HL-60 (cell line): ENCODE data around the gene SOX2.

ENCODE experiments used
- CTCF ChIP-seq: IDR thresholded peaks from one replicate; pipeline ENCODE4 v1.5.1; 2011; ENCODE audit warnings: low read length, control low read depth, inconsistent platforms; ENCODE audit not compliant: insufficient read depth
- GABPA ChIP-seq: IDR thresholded peaks from 2 replicates; pipeline ENCODE4 v1.6.1; 2012; ENCODE audit warnings: low read depth
- POLR2AphosphoS5 ChIP-seq: IDR thresholded peaks from 2 replicates; pipeline ENCODE4 v1.6.1; 2012; ENCODE audit warnings: low read depth
- REST ChIP-seq: IDR thresholded peaks from 2 replicates; pipeline ENCODE4 v1.6.1; 2012; ENCODE audit warnings: low read depth; ENCODE audit not compliant: insufficient replicate concordance
- SPI1 ChIP-seq: IDR thresholded peaks from 2 replicates; pipeline ENCODE4 v1.6.1; 2012; ENCODE audit warnings: low read depth, mild to moderate bottlenecking, borderline replicate concordance

GRCh38 chr3:181721046-181721875 is 9.5 kb downstream of the SOX2 start:
- no peak for TF ChIP-seq CTCF
- no peak for TF ChIP-seq POLR2AphosphoS5
- TF ChIP-seq GABPA: no peak
- no peak for TF ChIP-seq REST
- no peak for TF ChIP-seq SPI1
